Measurements from ENCODE around the gene EXOC3L1. TPM values are rescaled to one million over a fixed set of nuclear protein-coding genes. Genes with fewer than 3 reads are reported as not detected.

The EXOC3L1 gene
- total RNA-seq, 1 donor from 2014 or later, result 2.5 TPM

GRCh38 chr16:67198238-67198734 lies 8.3 kb upstream of the EXOC3L1 start:
- Histone ChIP-seq H3K4me1 (peaks cover 24% of the 10 kb centered on the region), H3K36me3 (peaks cover 7 to 61% of the 10 kb centered on the region in 2 donors), H3K9me3 (no peaks in the 10 kb centered on the region), H3K27ac (peak overlapping the region; percentile 38), H3K27me3 (no peaks in the 10 kb centered on the region), H3K4me3 (no peak overlapping the region)
- peak in 2 of 3 experiments; percentile 22 to 30 for TF ChIP-seq CTCF (IDR thresholded peaks at IDR 0.05)
- no peak for TF ChIP-seq POLR2AphosphoS5 (IDR thresholded peaks at IDR 0.05; ENCODE audit: insufficient read depth in 1 of 2, low read depth in 1 of 2)
- DNase-seq (ENCODE audit: extremely low spot score in 2 of 2), result no peak
- intact Hi-C loops (cut with DNase I), result loop anchor here (5.0 kb wide), 1 partner anchor 881 kb away; no protein-coding TSS in a partner anchor

GRCh38 chr16:67197704-67198103 lies 7.8 kb upstream of the EXOC3L1 start:
- H3K27ac ChIP-seq, result no peak overlapping the region
- H3K9me3 ChIP-seq, result no peaks in the 10 kb centered on the region
- H3K27me3 ChIP-seq, result no peaks in the 10 kb centered on the region
- peaks cover 30% of the 10 kb centered on the region for H3K4me1 ChIP-seq
- no peak overlapping the region for H3K4me3 ChIP-seq
- intact Hi-C loops (cut with DNase I), result loop anchor here (5.0 kb wide), 1 partner anchor 880 kb away; no protein-coding TSS in a partner anchor
- no peak for DNase-seq (ENCODE audit: extremely low spot score in 2 of 2)
- TF ChIP-seq CTCF (IDR thresholded peaks at IDR 0.05) (no peak), POLR2AphosphoS5 (IDR thresholded peaks at IDR 0.05; ENCODE audit: insufficient read depth in 1 of 2, low read depth in 1 of 2) (no peak)
- H3K36me3 ChIP-seq, result peaks cover 7 to 60% of the 10 kb centered on the region in 2 donors

- no peaks in the 10 kb centered on the region for H3K27me3 ChIP-seq
- TF ChIP-seq POLR2A (IDR thresholded peaks at IDR 0.05) (no peak), POLR2AphosphoS5 (IDR thresholded peaks at IDR 0.05; ENCODE audit: insufficient read depth in 1 of 2, low read depth in 1 of 2) (no peak), CTCF (IDR thresholded peaks at IDR 0.05) (no peak)
- intact Hi-C loops (cut with DNase I), result loop anchor here (5.0 kb wide), 1 partner anchor 880 kb away; no protein-coding TSS in a partner anchor
Measured at GRCh38 chr16:67196881-67197280, 6.9 kb upstream of the EXOC3L1 start.

GRCh38 chr16:67195676-67196075 lies 5.7 kb upstream of the EXOC3L1 start:
- Histone ChIP-seq H3K4me1 (peaks cover 41% of the 10 kb centered on the region), H3K4me3 (no peak overlapping the region), H3K36me3 (peaks cover 7 to 44% of the 10 kb centered on the region in 2 donors), H3K27me3 (no peaks in the 10 kb centered on the region), H3K27ac (no peak overlapping the region), H3K9me3 (no peaks in the 10 kb centered on the region)
- DNase-seq (ENCODE audit: extremely low spot score in 2 of 2), result no peak
- intact Hi-C loops (cut with DNase I), result loop anchor here (5.0 kb wide), 1 partner anchor 878 kb away; no protein-coding TSS in a partner anchor
- TF ChIP-seq POLR2A (IDR thresholded peaks at IDR 0.05), result no peak
- no peak for TF ChIP-seq POLR2AphosphoS5 (IDR thresholded peaks at IDR 0.05; ENCODE audit: insufficient read depth in 1 of 2, low read depth in 1 of 2)
- TF ChIP-seq CTCF (IDR thresholded peaks at IDR 0.05), result no peak

More at GRCh38 chr16:67196881-67197280, 6.9 kb upstream of the EXOC3L1 start:
- no peaks in the 10 kb centered on the region for H3K9me3 ChIP-seq
- no peak for DNase-seq (ENCODE audit: extremely low spot score in 2 of 2)
- no peak overlapping the region for H3K4me3 ChIP-seq
- peaks cover 7 to 52% of the 10 kb centered on the region in 2 donors for H3K36me3 ChIP-seq
- no peak overlapping the region for H3K27ac ChIP-seq
- peaks cover 34% of the 10 kb centered on the region for H3K4me1 ChIP-seq

- Histone ChIP-seq H3K9me3 (no peaks in the 10 kb centered on the region), H3K4me3 (no peak overlapping the region), H3K27ac (no peak overlapping the region), H3K27me3 (no peaks in the 10 kb centered on the region), H3K36me3 (peaks cover 7 to 43% of the 10 kb centered on the region in 2 donors), H3K4me1 (peaks cover 40% of the 10 kb centered on the region)
- intact Hi-C loops (cut with DNase I), result loop anchor here (5.0 kb wide), 1 partner anchor 177 kb away; no protein-coding TSS in a partner anchor
- DNase-seq (ENCODE audit: extremely low spot score in 2 of 2), result no peak
- TF ChIP-seq POLR2AphosphoS5 (IDR thresholded peaks at IDR 0.05; ENCODE audit: insufficient read depth in 1 of 2, low read depth in 1 of 2) (no peak), CTCF (IDR thresholded peaks at IDR 0.05) (no peak), POLR2A (IDR thresholded peaks at IDR 0.05) (no peak)
Measured at GRCh38 chr16:67194260-67194659, 4.3 kb upstream of the EXOC3L1 start.

All from vagina (tissue), 2 donors.